Measurements from ENCODE around the gene SETX.

Gene SETX

DNA sequence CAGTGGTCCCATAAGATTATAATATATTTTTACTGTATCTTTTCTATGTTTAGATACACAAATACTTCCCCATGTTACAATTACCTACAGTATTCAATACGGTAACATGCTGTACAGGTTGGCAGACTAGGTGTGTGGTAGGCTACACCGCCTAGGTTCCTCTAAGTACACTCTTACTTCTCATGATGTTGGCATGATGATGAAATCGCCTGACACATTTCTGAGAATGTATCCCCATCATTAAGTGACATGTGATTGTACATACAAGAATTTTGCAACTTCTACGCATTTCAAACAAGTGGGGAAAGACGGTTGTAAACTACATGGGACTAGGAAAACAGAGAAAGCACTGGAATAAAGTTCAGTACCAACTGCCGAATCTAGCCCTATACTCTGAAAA, 53.3 kb downstream of the SETX start:
- no peaks in the 10 kb centered on the region for H3K79me2 ChIP-seq (ENCODE audit: insufficient read depth, low read depth)
- no peak overlapping the region for H3K4me2 ChIP-seq
- H3K4me1 ChIP-seq (ENCODE audit: low read depth, poor library complexity, severe bottlenecking) = peaks cover 9% of the 10 kb centered on the region
- peaks cover 13% of the 10 kb centered on the region; the same call in 1 of the 2 replicates for H3K36me3 ChIP-seq (ENCODE audit: insufficient read depth)
- H4K20me1 ChIP-seq (ENCODE audit: insufficient read depth) = no peaks in the 10 kb centered on the region
- H3K4me3 ChIP-seq (IDR thresholded peaks at IDR 0.05; ENCODE audit: insufficient read depth, low read depth, low read length) = no peak overlapping the region
- TF ChIP-seq, protein P1, sequence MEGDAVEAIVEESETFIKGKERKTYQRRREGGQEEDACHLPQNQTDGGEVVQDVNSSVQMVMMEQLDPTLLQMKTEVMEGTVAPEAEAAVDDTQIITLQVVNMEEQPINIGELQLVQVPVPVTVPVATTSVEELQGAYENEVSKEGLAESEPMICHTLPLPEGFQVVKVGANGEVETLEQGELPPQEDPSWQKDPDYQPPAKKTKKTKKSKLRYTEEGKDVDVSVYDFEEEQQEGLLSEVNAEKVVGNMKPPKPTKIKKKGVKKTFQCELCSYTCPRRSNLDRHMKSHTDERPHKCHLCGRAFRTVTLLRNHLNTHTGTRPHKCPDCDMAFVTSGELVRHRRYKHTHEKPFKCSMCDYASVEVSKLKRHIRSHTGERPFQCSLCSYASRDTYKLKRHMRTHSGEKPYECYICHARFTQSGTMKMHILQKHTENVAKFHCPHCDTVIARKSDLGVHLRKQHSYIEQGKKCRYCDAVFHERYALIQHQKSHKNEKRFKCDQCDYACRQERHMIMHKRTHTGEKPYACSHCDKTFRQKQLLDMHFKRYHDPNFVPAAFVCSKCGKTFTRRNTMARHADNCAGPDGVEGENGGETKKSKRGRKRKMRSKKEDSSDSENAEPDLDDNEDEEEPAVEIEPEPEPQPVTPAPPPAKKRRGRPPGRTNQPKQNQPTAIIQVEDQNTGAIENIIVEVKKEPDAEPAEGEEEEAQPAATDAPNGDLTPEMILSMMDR (conservative IDR thresholded peaks at IDR 0.05; ENCODE audit: low read depth, low read length) = no peak
- H3K27me3 ChIP-seq (ENCODE audit: insufficient read depth, low read depth) = no peaks in the 10 kb centered on the region
- H3K27ac ChIP-seq = no peak overlapping the region
- no peak overlapping the region for H2AFZ ChIP-seq (ENCODE audit: low read depth)
- H3K9ac ChIP-seq = no peak overlapping the region

DNA sequence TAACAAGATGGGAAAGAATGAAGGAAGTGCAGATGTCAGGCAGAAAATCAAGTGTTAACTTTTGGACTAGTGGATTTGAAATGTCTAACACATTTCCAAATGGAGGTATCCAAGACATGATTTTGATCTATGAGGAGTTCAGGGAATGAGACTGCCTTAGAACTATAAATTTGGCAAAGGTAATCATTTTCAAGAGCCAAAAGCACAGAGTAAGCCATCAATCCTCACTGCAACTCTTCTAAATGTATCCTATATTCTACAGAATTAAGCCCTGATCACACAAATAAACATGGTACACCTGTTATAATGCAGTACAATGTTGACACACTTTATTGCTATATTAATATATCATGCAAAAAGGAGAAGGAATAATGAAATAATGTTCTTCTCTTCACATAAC, 55.6 kb downstream of the SETX start:
- no peaks in the 10 kb centered on the region for H4K20me1 ChIP-seq (ENCODE audit: insufficient read depth)
- 0 out of 2 replicates have a peak, but pooled peaks cover 5% of the 10 kb centered on the region for H3K79me2 ChIP-seq (ENCODE audit: insufficient read depth, low read depth)
- peaks cover 9% of the 10 kb centered on the region for H3K4me1 ChIP-seq (ENCODE audit: low read depth, poor library complexity, severe bottlenecking)
- no peak overlapping the region for H3K9ac ChIP-seq
- H3K4me2 ChIP-seq = no peak overlapping the region
- H3K27ac ChIP-seq = no peak overlapping the region
- no peak overlapping the region for H2AFZ ChIP-seq (ENCODE audit: low read depth)
- no peak overlapping the region for H3K4me3 ChIP-seq (IDR thresholded peaks at IDR 0.05; ENCODE audit: insufficient read depth, low read depth, low read length)
- H3K36me3 ChIP-seq (ENCODE audit: insufficient read depth) = peaks cover 13% of the 10 kb centered on the region; the same call in 1 of the 2 replicates
- H3K27me3 ChIP-seq (ENCODE audit: insufficient read depth, low read depth) = no peaks in the 10 kb centered on the region
- TF ChIP-seq, protein P1 (conservative IDR thresholded peaks at IDR 0.05; ENCODE audit: low read depth, low read length) = no peak

DNA sequence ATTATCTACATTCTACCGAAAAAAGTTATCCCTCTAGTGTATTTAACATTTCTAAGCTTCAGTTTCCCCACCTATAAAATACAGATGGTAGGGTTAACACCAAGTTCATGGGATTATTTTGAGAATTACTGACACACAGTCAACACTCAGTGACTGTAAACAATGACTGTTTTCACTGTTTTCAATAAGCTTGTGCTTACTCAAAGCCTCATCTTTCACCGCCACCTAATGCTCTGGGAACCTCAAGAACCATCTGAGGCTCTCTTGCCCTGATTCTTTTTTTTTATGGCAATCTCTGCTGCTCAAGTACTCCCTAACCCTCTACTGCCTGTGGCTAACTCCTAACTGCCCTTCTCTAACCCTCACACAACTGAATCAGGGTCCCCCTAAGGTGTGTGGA, 59.6 kb downstream of the SETX start:
- H3K9ac ChIP-seq = no peak overlapping the region
- H3K36me3 ChIP-seq (ENCODE audit: insufficient read depth) = peaks cover 5% of the 10 kb centered on the region; the same call in 1 of the 2 replicates
- no peak overlapping the region for H2AFZ ChIP-seq (ENCODE audit: low read depth)
- no peak overlapping the region for H3K4me3 ChIP-seq (IDR thresholded peaks at IDR 0.05; ENCODE audit: insufficient read depth, low read depth, low read length)
- peaks cover 4% of the 10 kb centered on the region for H3K4me1 ChIP-seq (ENCODE audit: low read depth, poor library complexity, severe bottlenecking)
- H3K79me2 ChIP-seq (ENCODE audit: insufficient read depth, low read depth) = 0 out of 2 replicates have a peak, but pooled peaks cover 7% of the 10 kb centered on the region
- H3K27ac ChIP-seq = no peak overlapping the region
- no peaks in the 10 kb centered on the region for H3K27me3 ChIP-seq (ENCODE audit: insufficient read depth, low read depth)
- H3K4me2 ChIP-seq = no peak overlapping the region
- H4K20me1 ChIP-seq (ENCODE audit: insufficient read depth) = no peaks in the 10 kb centered on the region
- TF ChIP-seq, protein P1 (conservative IDR thresholded peaks at IDR 0.05; ENCODE audit: low read depth, low read length) = no peak

DNA sequence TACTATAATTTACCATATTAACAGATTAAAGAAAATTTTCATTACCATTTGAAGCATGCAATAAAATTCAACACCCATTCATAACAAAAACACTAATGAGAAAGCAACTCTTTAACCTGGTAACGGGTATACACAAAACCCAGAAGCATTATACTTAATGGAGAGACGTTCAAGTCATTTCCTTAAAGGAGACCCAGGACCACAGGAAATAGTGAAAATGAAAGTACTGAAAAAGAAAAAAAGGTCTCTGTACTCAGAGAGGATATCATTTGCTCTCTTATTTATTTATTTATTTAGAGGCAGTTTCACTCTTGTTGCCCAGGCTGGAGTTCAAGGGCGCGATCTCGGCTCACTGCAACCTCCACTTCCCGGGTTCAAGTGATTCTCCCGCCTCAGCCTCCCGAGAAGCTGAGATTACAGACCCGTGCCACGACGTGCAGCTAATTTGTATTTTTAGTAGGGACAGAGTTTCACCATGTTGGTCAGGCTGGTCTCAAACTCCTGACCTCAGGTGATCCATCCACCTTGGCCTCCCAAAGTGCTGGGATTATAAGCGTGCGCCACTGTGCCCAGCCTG, 61.6 kb downstream of the SETX start:
- no peaks in the 10 kb centered on the region for H4K20me1 ChIP-seq (ENCODE audit: insufficient read depth)
- H2AFZ ChIP-seq (ENCODE audit: low read depth) = no peak overlapping the region
- no peak overlapping the region for H3K27ac ChIP-seq
- H3K4me3 ChIP-seq (IDR thresholded peaks at IDR 0.05; ENCODE audit: insufficient read depth, low read depth, low read length) = no peak overlapping the region
- H3K36me3 ChIP-seq (ENCODE audit: insufficient read depth) = no peaks in the 10 kb centered on the region; the same call in 1 of the 2 replicates
- no peaks in the 10 kb centered on the region for H3K27me3 ChIP-seq (ENCODE audit: insufficient read depth, low read depth)
- 0 out of 2 replicates have a peak, but pooled peaks cover 7% of the 10 kb centered on the region for H3K79me2 ChIP-seq (ENCODE audit: insufficient read depth, low read depth)
- TF ChIP-seq, protein P1 (conservative IDR thresholded peaks at IDR 0.05; ENCODE audit: low read depth, low read length) = no peak
- H3K9ac ChIP-seq = no peak overlapping the region
- H3K4me1 ChIP-seq (ENCODE audit: low read depth, poor library complexity, severe bottlenecking) = peaks cover 24% of the 10 kb centered on the region
- no peak overlapping the region for H3K4me2 ChIP-seq
